HG03196 (cell line): ENCODE measurements around the gene AMDHD2.
"Not testable (repeated sequence)": the region's sequence is repeated elsewhere in the genome, so short reads cannot be mapped to it uniquely, and the experiment has no call there.

Experiments
- ATAC-seq: cut with Tn5 transposase; IDR thresholded peaks from one replicate; pipeline ENCODE4 v1.9.1; 2021; ENCODE audit not compliant: unreplicated experiment

The AMDHD2 gene

DNA sequence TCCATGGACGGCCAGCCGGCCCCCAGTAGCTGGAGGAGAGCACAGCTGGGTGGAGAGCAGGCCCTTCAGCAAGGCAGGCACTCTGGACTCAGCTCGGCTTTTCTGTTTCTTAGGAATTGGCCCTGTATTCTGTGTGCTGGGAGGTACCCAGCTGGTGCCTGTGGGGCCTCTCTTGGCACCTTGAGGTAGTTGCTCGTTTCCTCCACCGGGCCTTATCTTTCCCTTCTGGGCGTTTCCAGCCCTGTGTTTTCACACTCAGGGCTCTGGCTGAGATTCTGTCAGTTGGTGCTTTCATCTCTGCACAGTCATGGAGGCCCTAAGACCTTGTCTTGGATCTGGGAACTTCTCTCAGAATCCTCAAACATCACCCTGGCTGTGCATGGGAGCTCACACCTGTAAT is 47.3 kb downstream of the AMDHD2 start:
- not testable (repeated sequence) for ATAC-seq

- not testable (repeated sequence) for ATAC-seq
Measured at GRCh38 chr16:2568573-2568972, 48.4 kb downstream of the AMDHD2 start.

DNA sequence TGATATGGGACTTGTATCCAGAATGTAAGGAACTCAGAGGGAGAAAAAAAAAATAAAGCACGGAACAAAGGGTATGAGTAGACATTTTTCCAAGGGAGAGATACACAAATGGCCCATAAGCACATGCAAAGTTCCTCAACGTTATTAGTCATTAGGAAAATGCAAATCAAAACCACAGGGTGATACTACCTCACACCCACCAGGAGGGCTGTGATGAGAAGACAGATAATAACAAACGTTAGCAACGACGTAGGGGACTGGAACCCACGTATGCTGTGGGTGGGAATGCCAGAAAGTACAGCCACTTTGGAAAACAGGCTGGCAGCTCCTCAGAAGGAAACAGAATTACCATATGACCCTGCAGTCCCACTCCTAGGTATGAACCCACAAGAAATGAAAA is 52.5 kb downstream of the AMDHD2 start:
- ATAC-seq = not testable (repeated sequence)

DNA sequence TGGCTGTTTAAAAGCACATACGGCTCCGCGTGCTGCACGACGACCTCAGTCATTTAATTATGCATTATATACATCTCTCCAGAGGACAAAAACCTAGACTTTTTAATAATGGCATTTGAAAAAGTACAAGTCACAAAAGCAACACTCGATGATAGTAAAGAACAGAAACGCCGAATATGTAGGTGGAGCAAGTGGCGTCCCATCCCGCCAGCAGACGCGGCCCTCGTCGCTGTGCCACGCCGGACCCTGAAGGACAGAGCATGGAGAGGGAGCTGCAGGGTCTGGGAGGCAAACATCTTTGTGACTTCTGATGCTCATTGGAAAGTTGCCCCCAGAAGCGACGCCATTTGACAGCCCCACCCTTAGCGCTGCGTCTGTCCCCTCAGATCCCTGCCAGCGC is 55.7 kb downstream of the AMDHD2 start:
- not testable (repeated sequence) for ATAC-seq

DNA sequence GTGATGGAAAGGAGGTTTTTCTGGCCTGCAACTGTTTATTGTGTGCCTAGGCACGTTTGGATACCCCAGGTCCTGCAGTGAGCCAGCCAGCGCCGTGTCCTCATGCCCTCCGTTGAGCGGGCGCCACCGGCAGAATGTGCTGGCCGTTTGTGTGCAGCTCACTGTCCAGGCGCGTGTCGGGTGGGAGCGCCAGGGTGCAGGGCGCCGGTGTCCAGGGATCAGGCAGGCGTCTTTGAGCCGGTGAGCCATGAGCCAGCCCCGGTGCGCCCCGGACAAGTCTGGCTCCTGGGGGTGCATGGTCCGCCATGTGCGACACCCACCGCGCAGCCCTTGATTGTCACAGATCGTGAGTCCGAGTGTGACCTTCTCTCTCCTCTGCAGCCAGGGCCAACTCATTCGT is 56.9 kb downstream of the AMDHD2 start:
- ATAC-seq = not testable (repeated sequence)

DNA sequence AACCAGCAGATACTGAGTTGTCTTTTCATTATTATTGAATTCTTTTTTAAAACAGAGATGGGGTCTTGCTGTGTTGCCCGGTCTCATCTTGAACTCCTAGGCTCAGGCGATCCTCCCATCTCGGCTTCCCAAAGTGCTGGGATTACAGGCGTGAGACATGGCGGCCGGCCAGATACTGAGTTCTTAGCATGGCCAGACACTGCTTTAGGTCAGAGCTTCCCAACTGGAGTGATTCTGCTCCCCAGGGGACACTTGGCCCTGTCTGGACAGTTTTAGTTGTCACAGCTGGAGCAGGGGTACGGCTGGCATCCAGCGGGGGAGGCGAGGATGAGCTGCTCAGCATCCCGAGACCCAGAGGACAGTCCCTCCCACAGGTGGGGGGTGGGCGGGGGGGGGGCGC is 58.7 kb downstream of the AMDHD2 start:
- ATAC-seq = not testable (repeated sequence)

DNA sequence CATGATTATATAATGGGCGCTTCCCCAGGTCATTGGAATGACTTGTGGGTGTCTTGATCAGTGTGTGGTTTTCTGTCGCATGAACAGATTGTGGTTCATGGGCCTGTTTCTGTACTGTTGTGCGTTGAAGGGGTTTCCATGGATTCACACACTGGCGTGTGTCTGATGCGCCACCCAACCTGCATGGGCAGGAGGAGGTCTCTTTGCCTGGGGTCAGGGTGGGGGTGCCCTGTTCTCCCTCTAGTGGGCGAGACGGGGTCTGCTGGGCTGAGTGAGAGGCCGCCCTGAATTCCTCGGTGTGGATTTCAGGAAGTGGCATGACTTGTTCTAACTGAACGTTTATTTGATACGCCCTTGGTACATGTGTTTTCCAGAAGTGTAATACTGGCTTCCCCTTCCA is 60.0 kb downstream of the AMDHD2 start:
- ATAC-seq = not testable (repeated sequence)

DNA sequence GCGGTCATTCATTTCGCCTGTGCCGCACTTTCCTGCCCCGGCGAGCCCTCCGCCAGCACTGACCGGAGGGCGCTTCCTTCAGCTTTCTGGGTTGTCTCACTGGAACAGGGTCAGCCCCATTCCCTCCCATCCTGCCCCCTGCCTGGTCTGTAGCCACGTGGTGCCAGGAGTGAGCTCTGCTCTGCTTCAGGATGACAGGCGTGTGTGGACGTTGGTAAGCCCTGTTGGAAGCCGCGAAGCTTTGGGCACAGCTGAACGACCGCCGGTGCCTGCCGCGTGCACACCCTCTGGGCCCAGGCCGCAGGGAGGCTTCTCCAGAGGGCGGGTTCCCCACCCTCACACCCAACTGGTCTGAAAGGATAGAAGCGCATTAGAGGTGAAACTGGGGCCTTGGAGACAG is 60.6 kb downstream of the AMDHD2 start:
- not testable (repeated sequence) for ATAC-seq
